Measurements from ENCODE around the gene RBM6. TPM values are rescaled to one million over a fixed set of nuclear protein-coding genes. Genes with fewer than 3 reads are reported as not detected.

The RBM6 gene
- total RNA-seq, 2 experiments from 2014 or later, result 99.3 to 106 TPM

DNA sequence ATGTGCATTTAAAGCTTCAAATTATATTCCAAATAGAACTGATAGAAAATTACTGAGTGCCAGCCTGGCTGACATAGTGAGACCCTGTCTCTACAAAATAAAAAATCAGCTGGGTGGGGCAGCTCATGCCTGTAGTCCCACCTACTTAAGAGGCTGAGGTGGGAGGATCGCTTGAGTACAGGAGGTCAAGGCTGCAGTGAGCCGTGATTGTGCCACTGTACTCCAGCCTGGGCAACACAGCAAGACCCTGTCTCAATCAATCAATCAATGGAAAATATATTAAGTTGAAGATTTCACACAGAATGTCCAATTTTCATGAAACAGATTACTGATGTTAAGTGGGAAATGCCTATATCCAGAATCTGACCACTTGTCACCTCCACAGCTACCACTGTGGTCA is 14.5 kb upstream of the RBM6 start:
- peaks cover 19% of the 10 kb centered on the region for H3K4me1 ChIP-seq (ENCODE audit: insufficient read depth, low read length)
- DNase-seq (no peak), ATAC-seq (ENCODE audit: poor library complexity) (no peak)
- H3K4me3 ChIP-seq (ENCODE audit: low read length), result no peak overlapping the region
- no peaks in the 10 kb centered on the region for H3K27me3 ChIP-seq (ENCODE audit: control insufficient read depth in 1 of 2, insufficient read depth in 2 of 2, low read length in 2 of 2)
- H3K36me3 ChIP-seq (ENCODE audit: insufficient read depth, low read length), result no peaks in the 10 kb centered on the region
- Mint-ChIP-seq H3K27ac (no peak overlapping the region), H3K9me3 (no peaks in the 10 kb centered on the region), H3K4me3 (no peak overlapping the region), H3K27me3 (no peaks in the 10 kb centered on the region), H3K36me3 (ENCODE audit: low read depth) (no peaks in the 10 kb centered on the region), H3K4me1 (ENCODE audit: low read depth) (peaks cover 33% of the 10 kb centered on the region)
- H3K9me3 ChIP-seq (ENCODE audit: control insufficient read depth in 1 of 2, insufficient read depth in 1 of 2, low read length in 2 of 2), result no peaks in the 10 kb centered on the region
- no peak overlapping the region for H3K27ac ChIP-seq (ENCODE audit: low read depth in 1 of 2, low read length in 2 of 2)
- ChIA-PET POLR2A (no interaction called here), CTCF (interaction anchor here (1.3 kb wide), 1 partner anchor 123 kb away, joined by 3 read pairs; no protein-coding TSS in a partner anchor)
- TF ChIP-seq, protein P1, sequence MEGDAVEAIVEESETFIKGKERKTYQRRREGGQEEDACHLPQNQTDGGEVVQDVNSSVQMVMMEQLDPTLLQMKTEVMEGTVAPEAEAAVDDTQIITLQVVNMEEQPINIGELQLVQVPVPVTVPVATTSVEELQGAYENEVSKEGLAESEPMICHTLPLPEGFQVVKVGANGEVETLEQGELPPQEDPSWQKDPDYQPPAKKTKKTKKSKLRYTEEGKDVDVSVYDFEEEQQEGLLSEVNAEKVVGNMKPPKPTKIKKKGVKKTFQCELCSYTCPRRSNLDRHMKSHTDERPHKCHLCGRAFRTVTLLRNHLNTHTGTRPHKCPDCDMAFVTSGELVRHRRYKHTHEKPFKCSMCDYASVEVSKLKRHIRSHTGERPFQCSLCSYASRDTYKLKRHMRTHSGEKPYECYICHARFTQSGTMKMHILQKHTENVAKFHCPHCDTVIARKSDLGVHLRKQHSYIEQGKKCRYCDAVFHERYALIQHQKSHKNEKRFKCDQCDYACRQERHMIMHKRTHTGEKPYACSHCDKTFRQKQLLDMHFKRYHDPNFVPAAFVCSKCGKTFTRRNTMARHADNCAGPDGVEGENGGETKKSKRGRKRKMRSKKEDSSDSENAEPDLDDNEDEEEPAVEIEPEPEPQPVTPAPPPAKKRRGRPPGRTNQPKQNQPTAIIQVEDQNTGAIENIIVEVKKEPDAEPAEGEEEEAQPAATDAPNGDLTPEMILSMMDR (IDR thresholded peaks at IDR 0.05), result no peak
- intact Hi-C loops (cut with DNase I, micrococcal nuclease), result loop anchor here in 1 of 2 experiments (5.0 kb wide), 1 partner anchor 123 kb away; the partner anchor contains the start of gene INKA1

DNA sequence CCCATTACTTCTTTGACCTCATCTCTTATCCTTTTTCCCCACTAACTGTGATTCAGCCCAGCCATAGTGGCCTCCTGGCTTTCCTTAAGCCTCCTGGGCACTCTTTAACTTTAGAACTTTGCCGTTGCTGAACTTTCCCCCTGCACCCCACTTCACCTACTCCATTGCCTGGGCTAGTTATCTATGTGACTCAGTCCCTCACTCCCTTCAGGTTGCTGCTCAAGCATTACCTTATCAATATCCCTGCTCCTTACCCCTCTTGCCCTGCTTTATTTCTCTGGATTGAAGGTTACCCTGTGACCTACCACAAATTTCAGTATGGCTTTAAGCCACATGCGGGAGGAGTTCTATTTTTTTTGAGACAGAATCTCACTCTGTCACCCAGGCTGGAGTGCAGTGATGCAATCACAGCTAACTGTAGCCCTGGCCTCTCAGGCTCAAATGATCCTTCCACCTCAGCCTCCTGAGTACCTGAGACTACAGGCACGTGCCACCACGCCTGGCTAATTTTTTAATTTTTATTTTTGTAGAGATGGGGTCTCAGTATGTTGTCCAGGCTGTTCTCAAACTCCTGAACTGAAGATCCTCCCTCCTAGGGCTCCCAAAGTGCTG is 13.7 kb upstream of the RBM6 start:
- Histone ChIP-seq H3K9me3 (ENCODE audit: control insufficient read depth in 1 of 2, insufficient read depth in 1 of 2, low read length in 2 of 2) (no peaks in the 10 kb centered on the region), H3K36me3 (ENCODE audit: insufficient read depth, low read length) (no peaks in the 10 kb centered on the region), H3K27ac (ENCODE audit: low read depth in 1 of 2, low read length in 2 of 2) (no peak overlapping the region), H3K4me1 (ENCODE audit: insufficient read depth, low read length) (peaks cover 20% of the 10 kb centered on the region), H3K4me3 (ENCODE audit: low read length) (no peak overlapping the region), H3K27me3 (ENCODE audit: control insufficient read depth in 1 of 2, insufficient read depth in 2 of 2, low read length in 2 of 2) (no peaks in the 10 kb centered on the region)
- Mint-ChIP-seq H3K27me3 (no peaks in the 10 kb centered on the region), H3K36me3 (ENCODE audit: low read depth) (no peaks in the 10 kb centered on the region), H3K4me1 (ENCODE audit: low read depth) (peaks cover 38% of the 10 kb centered on the region), H3K4me3 (peak overlapping the region; percentile 32), H3K27ac (no peak overlapping the region), H3K9me3 (no peaks in the 10 kb centered on the region)
- DNase-seq, result no peak
- POLR2A ChIA-PET, result no interaction called here
- TF ChIP-seq, protein P1 (IDR thresholded peaks at IDR 0.05), result no peak
- CTCF ChIA-PET, result no interaction called here
- intact Hi-C loops (cut with DNase I, micrococcal nuclease), result loop anchor here in 1 of 2 experiments (5.0 kb wide), 1 partner anchor 124 kb away; the partner anchor contains the start of gene INKA1
- no peak for ATAC-seq (ENCODE audit: poor library complexity)

DNA sequence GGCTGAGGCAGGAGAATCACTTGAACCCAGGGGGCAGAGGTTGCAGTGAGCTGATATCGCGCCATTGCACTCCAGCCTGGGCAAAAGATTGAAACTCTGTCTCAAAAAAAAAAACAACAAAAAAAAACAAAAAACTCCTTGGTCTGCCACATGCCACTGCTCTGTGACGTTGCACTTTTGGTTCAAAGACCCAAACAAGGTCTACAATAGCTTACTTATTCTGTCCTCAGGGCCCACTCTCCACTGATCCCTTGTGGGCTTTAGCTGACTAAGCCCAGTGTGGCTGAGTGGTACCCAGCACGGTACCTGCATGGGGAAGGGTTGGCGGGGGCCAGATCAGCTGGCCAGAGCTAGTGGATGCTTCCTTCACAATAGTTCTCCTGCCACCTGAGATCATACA is 12.2 kb upstream of the RBM6 start:
- Histone ChIP-seq H3K27me3 (ENCODE audit: control insufficient read depth in 1 of 2, insufficient read depth in 2 of 2, low read length in 2 of 2) (no peaks in the 10 kb centered on the region), H3K4me1 (ENCODE audit: insufficient read depth, low read length) (peaks cover 20% of the 10 kb centered on the region), H3K4me3 (ENCODE audit: low read length) (no peak overlapping the region), H3K36me3 (ENCODE audit: insufficient read depth, low read length) (no peaks in the 10 kb centered on the region), H3K27ac (ENCODE audit: low read depth in 1 of 2, low read length in 2 of 2) (no peak overlapping the region), H3K9me3 (ENCODE audit: control insufficient read depth in 1 of 2, insufficient read depth in 1 of 2, low read length in 2 of 2) (no peaks in the 10 kb centered on the region)
- no peaks in the 10 kb centered on the region for H3K9me3 Mint-ChIP-seq
- TF ChIP-seq, protein P1 (IDR thresholded peaks at IDR 0.05), result no peak
- POLR2A ChIA-PET, result no interaction called here
- DNase-seq, result no peak
- ATAC-seq (ENCODE audit: poor library complexity), result no peak
- no peaks in the 10 kb centered on the region for H3K27me3 Mint-ChIP-seq
- H3K36me3 Mint-ChIP-seq (ENCODE audit: low read depth), result no peaks in the 10 kb centered on the region
- CTCF ChIA-PET, result no interaction called here
- H3K4me3 Mint-ChIP-seq, result peak overlapping the region; percentile 85
- intact Hi-C loops (cut with DNase I, micrococcal nuclease), result loop anchor here in 1 of 2 experiments (2.0 to 5.0 kb wide), 2 partner anchors 71 to 125 kb away; partner anchors contain the start of genes INKA1 and TRAIP
- peaks cover 38% of the 10 kb centered on the region for H3K4me1 Mint-ChIP-seq (ENCODE audit: low read depth)
- H3K27ac Mint-ChIP-seq, result peak overlapping the region; percentile 44

All from CD4-positive, alpha-beta T cell (primary cell).